HCT116 (cell line): Measurements from ENCODE around the gene COPS6. TPM values are rescaled to one million over a fixed set of nuclear protein-coding genes. Genes with fewer than 3 reads are reported as not detected.

ENCODE experiments used
- ATAC-seq: fragments of 200-7000 bp; cut with Tn5 transposase; 2 replicates; pipeline ENCODE4 v1.9.1; 2020; ENCODE audit warnings: mild to moderate bottlenecking, moderate library complexity
- BruUV-seq: library from RNA; stranded (reverse); fragments of 400-500 nt; replicated peaks from 2 replicates; lab custom pipeline; 2021; lab: Mats Ljungman, UMichigan
- CTCF ChIA-PET: fragments of 300-600 bp; sonication (Branson Sonifier 250); formaldehyde crosslinking; loops from one replicate; lab custom pipeline; 2021; ENCODE audit warnings: antibody characterized with exemption; lab: Charles Lee
- POLR2A ChIA-PET: fragments of 300-600, 350-600 bp; sonication (Branson Sonifier 250); formaldehyde crosslinking; loops from one replicate; lab custom pipeline; 2021; ENCODE audit warnings: antibody characterized with exemption; lab: Charles Lee
- RAD21 ChIA-PET, 2 experiments: fragments of 300-600 bp; sonication (Branson Sonifier 250); formaldehyde crosslinking; loops; one replicate each; lab custom pipeline; 2023; ENCODE audit warnings: low total read pairs in 2 of 2; ENCODE audit not compliant: uncharacterized antibody in 2 of 2, unreplicated experiment in 2 of 2, low non-redundant PET in 1 of 2; lab: Charles Lee
- DNase-seq: peaks from one replicate; pipeline ENCODE4 v3.0.0-alpha.2; 2010; ENCODE audit warnings: low read depth, low spot score
- H2AFZ ChIP-seq: fragments of 200-600 bp; shearing (Covaris generic), sonication (generic); 2 replicates; pipeline ENCODE4 v1.6.1; 2017; ENCODE audit warnings: low read depth, mixed run types, mixed read lengths, antibody characterized with exemption, low read length; ENCODE audit not compliant: poor library complexity, severe bottlenecking
- H3K27ac ChIP-seq: 2 replicates; pipeline ENCODE4 v1.5.1; 2012; ENCODE audit warnings: low read depth, low read length
- H3K27me3 ChIP-seq: fragments of 200-600 bp; sonication (generic); 2 replicates; pipeline ENCODE4 v1.6.1; 2016; ENCODE audit warnings: mixed run types, low read length, mixed read lengths; ENCODE audit not compliant: insufficient read depth
- H3K36me3 ChIP-seq, 2 experiments: fragments of 200-500 bp in 1 of 2; fragments of 200-600 bp in 1 of 2; sonication (Bioruptor generic) in 1 of 2; sonication (generic) in 1 of 2; 2 replicates each; pipeline versions ENCODE4 v1.5.1 to v1.6.1; 2014 to 2016; ENCODE audit warnings: low read length in 2 of 2, inconsistent platforms in 1 of 2, mixed read lengths in 1 of 2, mixed run types in 1 of 2; ENCODE audit not compliant: insufficient read depth in 2 of 2, control insufficient read depth in 1 of 2
- H3K4me1 ChIP-seq, 2 experiments: fragments of 200-600 bp in 1 of 2; sonication (generic) in 1 of 2; 2 replicates each; pipeline versions ENCODE4 v1.5.1 to v1.6.1; 2012 to 2017; ENCODE audit warnings: low read length in 2 of 2, inconsistent platforms in 1 of 2, mild to moderate bottlenecking in 1 of 2, mixed read lengths in 1 of 2, mixed run types in 1 of 2, moderate library complexity in 1 of 2; ENCODE audit not compliant: insufficient read depth in 2 of 2, control insufficient read depth in 1 of 2
- H3K4me2 ChIP-seq: fragments of 200-600 bp; sonication (generic); 2 replicates; pipeline ENCODE4 v1.6.1; 2017; ENCODE audit warnings: mixed run types, low read length, mixed read lengths
- H3K4me3 ChIP-seq, 2 experiments: fragments of 200-600 bp in 1 of 2; sonication (generic) in 1 of 2; replicated peaks in 1 of 2; 2 replicates each; pipeline ENCODE4 v1.5.1; 2011 to 2016; ENCODE audit warnings: low read length in 2 of 2, control low read depth in 1 of 2, low read depth in 1 of 2, mild to moderate bottlenecking in 1 of 2, mixed read lengths in 1 of 2, mixed run types in 1 of 2
- H3K79me2 ChIP-seq: fragments of 200-600 bp; sonication (generic); 2 replicates; pipeline ENCODE4 v1.6.1; 2017; ENCODE audit warnings: mild to moderate bottlenecking, mixed run types, low read length, moderate library complexity, mixed read lengths; ENCODE audit not compliant: insufficient read depth
- H3K9ac ChIP-seq: fragments of 200-600 bp; sonication (generic); 2 replicates; pipeline ENCODE4 v1.6.1; 2016; ENCODE audit warnings: low read length, mixed read lengths
- H3K9me2 ChIP-seq: fragments of 200-600 bp; sonication (generic), shearing (Covaris generic); 2 replicates; pipeline ENCODE4 v1.6.1; 2017; ENCODE audit warnings: mixed run types, mild to moderate bottlenecking, moderate library complexity; ENCODE audit not compliant: insufficient read depth
- H3K9me3 ChIP-seq, 2 experiments: fragments of 200-500 bp in 1 of 2; fragments of 200-600 bp in 1 of 2; sonication (Bioruptor generic) in 1 of 2; sonication (generic) in 1 of 2; 2 replicates each; pipeline ENCODE4 v1.6.1; 2014 to 2017; ENCODE audit warnings: low read length in 2 of 2, mixed read lengths in 2 of 2, inconsistent platforms in 1 of 2, low read depth in 1 of 2, mild to moderate bottlenecking in 1 of 2, mixed run types in 1 of 2, moderate library complexity in 1 of 2; ENCODE audit not compliant: control insufficient read depth in 1 of 2, insufficient read depth in 1 of 2
- H4K20me1 ChIP-seq: fragments of 200-600 bp; sonication (generic), shearing (Covaris generic); 2 replicates; pipeline ENCODE4 v1.6.1; 2017; ENCODE audit warnings: mixed run types, mild to moderate bottlenecking, moderate library complexity; ENCODE audit not compliant: insufficient read depth
- CBX3 ChIP-seq: IDR thresholded peaks from 2 replicates; pipeline ENCODE4 v1.6.1; 2012; ENCODE audit warnings: low read depth
- CEBPB ChIP-seq: IDR thresholded peaks from 2 replicates; pipeline ENCODE4 v1.6.1; 2012; ENCODE audit warnings: low read depth
- EGR1 ChIP-seq: IDR thresholded peaks from 2 replicates; pipeline ENCODE4 v1.6.1; 2012; ENCODE audit warnings: low read depth
- EZH2phosphoT487 ChIP-seq: fragments of 200-600 bp; IDR thresholded peaks from 2 replicates; pipeline ENCODE4 v1.6.1; 2018; ENCODE audit warnings: antibody characterized with exemption, borderline replicate concordance
- FOSL1 ChIP-seq: IDR thresholded peaks from 2 replicates; pipeline ENCODE4 v1.6.1; 2012; ENCODE audit warnings: low read depth
- JUND ChIP-seq: IDR thresholded peaks from 2 replicates; pipeline ENCODE4 v1.6.1; 2012
- POLR2A ChIP-seq: IDR thresholded peaks from 2 replicates; pipeline ENCODE4 v1.7.0; 2011; ENCODE audit warnings: borderline replicate concordance; ENCODE audit not compliant: insufficient read depth, insufficient read length; ENCODE audit errors: extremely low read depth
- POLR2AphosphoS5 ChIP-seq: IDR thresholded peaks from 2 replicates; pipeline ENCODE4 v1.6.1; 2011; ENCODE audit warnings: mild to moderate bottlenecking, low read depth, low read length, moderate library complexity
- RAD21 ChIP-seq: IDR thresholded peaks from 2 replicates; pipeline ENCODE4 v1.6.1; 2012; ENCODE audit warnings: low read depth, mild to moderate bottlenecking
- REST ChIP-seq: IDR thresholded peaks from 2 replicates; pipeline ENCODE4 v1.6.1; 2012; ENCODE audit warnings: low read depth
- SIN3A ChIP-seq: IDR thresholded peaks from 2 replicates; pipeline ENCODE4 v1.6.1; 2012; ENCODE audit warnings: low read depth
- SRF ChIP-seq: IDR thresholded peaks from 2 replicates; pipeline ENCODE4 v1.6.1; 2012; ENCODE audit warnings: low read depth
- YY1 ChIP-seq: IDR thresholded peaks from 2 replicates; pipeline ENCODE4 v1.6.1; 2011; ENCODE audit warnings: low read length, low read depth, moderate library complexity, mild to moderate bottlenecking; ENCODE audit not compliant: insufficient replicate concordance; ENCODE audit errors: extremely low read depth
- ZBTB33 ChIP-seq: IDR thresholded peaks from 2 replicates; pipeline ENCODE4 v1.6.1; 2011; ENCODE audit warnings: mild to moderate bottlenecking, low read length, moderate library complexity; ENCODE audit not compliant: insufficient replicate concordance; ENCODE audit errors: extremely low read depth
- ZFX ChIP-seq: fragments of 450-650 bp; IDR thresholded peaks from 2 replicates; pipeline ENCODE4 v1.6.1; 2017
- ZNF274 ChIP-seq: fragments of 200-500 bp; sonication (Bioruptor generic); IDR thresholded peaks from 2 replicates; pipeline ENCODE4 v1.6.1; 2014; ENCODE audit warnings: mild to moderate bottlenecking, low read depth, low read length, inconsistent platforms
- intact Hi-C: fragments of 100-400 bp; cut with micrococcal nuclease; formaldehyde crosslinking; loops from 2 replicates; pipeline ENCODE4 v1.10.0; 2022
- total RNA-seq: library from RNA; stranded (reverse); gene quantifications from one replicate; pipeline ENCODE4 v1.2.1, GENCODE V29; 2021; ENCODE audit not compliant: unreplicated experiment

COPS6 gene
- total RNA-seq, 1 experiment from 2014 or later: 126 TPM

GRCh38 chr7:100137851-100138760, 49.3 kb downstream of the COPS6 start:
- BruUV-seq: no TSS peak
- CTCF ChIA-PET: interaction anchor here (0.7 kb wide), 1 partner anchor 10 kb away, joined by 3 read pairs; the partner anchor contains the start of gene LAMTOR4
- no peaks in the 10 kb centered on the region for H3K4me1 ChIP-seq
- no peaks in the 10 kb centered on the region for H3K27me3 ChIP-seq
- H3K4me3 ChIP-seq: no peak overlapping the region
- TF ChIP-seq ZFX (no peak), ZBTB33 (no peak), SIN3A (no peak), RAD21 (no peak), FOSL1 (no peak), POLR2A (no peak), EZH2phosphoT487 (no peak), POLR2AphosphoS5 (no peak), YY1 (no peak), ZNF274 (no peak), REST (no peak), CBX3 (no peak), SRF (no peak), CEBPB (no peak), JUND (no peak), EGR1 (no peak)
- POLR2A ChIA-PET: no interaction called here
- H3K9me2 ChIP-seq: no peaks in the 10 kb centered on the region
- no peak overlapping the region for H3K27ac ChIP-seq
- no peaks in the 10 kb centered on the region for H3K36me3 ChIP-seq
- RAD21 ChIA-PET: interaction anchor here in 1 of 2 experiments (0.6 kb wide), 1 partner anchor 159 kb away, joined by 4 read pairs; no protein-coding TSS in a partner anchor
- DNase-seq (no peak), ATAC-seq (no peak)
- H2AFZ ChIP-seq: no peak overlapping the region
- no peak overlapping the region for H3K4me2 ChIP-seq
- H3K9me3 ChIP-seq: no peaks in the 10 kb centered on the region
- no peaks in the 10 kb centered on the region for H4K20me1 ChIP-seq
- intact Hi-C loops: no loop called here
- no peaks in the 10 kb centered on the region for H3K79me2 ChIP-seq
- no peak overlapping the region for H3K9ac ChIP-seq
